ENCODE measurements around the gene GOLGB1.
A peak's percentile ranks its signal among the peaks of the same experiment; 100 is the strongest.
"Not testable (repeated sequence)": the region's sequence is repeated elsewhere in the genome, so short reads cannot be mapped to it uniquely, and the experiment has no call there.

GOLGB1 gene, protein sequence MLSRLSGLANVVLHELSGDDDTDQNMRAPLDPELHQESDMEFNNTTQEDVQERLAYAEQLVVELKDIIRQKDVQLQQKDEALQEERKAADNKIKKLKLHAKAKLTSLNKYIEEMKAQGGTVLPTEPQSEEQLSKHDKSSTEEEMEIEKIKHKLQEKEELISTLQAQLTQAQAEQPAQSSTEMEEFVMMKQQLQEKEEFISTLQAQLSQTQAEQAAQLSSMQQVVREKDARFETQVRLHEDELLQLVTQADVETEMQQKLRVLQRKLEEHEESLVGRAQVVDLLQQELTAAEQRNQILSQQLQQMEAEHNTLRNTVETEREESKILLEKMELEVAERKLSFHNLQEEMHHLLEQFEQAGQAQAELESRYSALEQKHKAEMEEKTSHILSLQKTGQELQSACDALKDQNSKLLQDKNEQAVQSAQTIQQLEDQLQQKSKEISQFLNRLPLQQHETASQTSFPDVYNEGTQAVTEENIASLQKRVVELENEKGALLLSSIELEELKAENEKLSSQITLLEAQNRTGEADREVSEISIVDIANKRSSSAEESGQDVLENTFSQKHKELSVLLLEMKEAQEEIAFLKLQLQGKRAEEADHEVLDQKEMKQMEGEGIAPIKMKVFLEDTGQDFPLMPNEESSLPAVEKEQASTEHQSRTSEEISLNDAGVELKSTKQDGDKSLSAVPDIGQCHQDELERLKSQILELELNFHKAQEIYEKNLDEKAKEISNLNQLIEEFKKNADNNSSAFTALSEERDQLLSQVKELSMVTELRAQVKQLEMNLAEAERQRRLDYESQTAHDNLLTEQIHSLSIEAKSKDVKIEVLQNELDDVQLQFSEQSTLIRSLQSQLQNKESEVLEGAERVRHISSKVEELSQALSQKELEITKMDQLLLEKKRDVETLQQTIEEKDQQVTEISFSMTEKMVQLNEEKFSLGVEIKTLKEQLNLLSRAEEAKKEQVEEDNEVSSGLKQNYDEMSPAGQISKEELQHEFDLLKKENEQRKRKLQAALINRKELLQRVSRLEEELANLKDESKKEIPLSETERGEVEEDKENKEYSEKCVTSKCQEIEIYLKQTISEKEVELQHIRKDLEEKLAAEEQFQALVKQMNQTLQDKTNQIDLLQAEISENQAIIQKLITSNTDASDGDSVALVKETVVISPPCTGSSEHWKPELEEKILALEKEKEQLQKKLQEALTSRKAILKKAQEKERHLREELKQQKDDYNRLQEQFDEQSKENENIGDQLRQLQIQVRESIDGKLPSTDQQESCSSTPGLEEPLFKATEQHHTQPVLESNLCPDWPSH (N-terminal part only)

DNA sequence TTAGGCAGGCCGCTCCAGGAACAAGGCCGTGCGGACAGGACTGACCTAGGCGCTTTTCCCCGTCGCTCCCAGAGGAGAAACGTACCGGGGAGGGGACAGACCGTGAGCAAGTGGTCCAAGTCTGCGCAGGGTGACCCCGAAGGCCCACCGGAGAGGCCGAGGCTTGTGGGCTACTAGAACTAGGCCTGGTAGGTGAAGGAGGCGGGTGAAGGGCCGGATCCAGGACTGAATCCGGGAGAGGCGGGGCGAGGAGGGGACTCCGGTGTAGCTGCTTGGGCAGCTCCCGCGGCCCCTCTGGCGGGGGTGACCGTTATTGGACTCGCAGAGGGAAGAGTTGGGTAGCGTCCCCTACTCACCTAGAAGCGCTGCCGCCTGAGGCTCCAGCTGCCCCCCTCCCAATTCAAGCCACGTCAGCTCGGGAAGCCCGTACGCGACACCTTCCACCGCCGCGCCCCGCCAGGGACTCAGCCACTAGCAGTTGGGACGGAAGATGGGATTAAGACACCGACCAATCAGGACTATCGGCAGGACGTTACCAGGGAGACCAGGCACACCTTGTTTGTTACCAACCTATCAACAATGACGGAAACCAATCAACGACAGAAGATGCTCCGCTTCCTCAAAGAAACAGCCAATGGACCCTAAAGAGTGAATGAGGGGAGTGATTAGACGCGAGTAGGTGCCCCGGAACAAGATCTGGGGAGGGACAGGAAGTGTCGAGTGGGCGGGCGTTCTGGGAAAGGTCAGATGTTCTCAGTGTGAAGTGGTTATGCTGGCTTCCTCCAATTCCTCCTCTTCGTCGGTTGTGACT, at the start of gene GOLGB1:
GOLGB1 (minus strand) TSS at position 466 of the 811 bp plus-strand sequence. CDS start 18,770 bp downstream, outside the sequence.
- DNase-seq = peak; percentile 88

DNA sequence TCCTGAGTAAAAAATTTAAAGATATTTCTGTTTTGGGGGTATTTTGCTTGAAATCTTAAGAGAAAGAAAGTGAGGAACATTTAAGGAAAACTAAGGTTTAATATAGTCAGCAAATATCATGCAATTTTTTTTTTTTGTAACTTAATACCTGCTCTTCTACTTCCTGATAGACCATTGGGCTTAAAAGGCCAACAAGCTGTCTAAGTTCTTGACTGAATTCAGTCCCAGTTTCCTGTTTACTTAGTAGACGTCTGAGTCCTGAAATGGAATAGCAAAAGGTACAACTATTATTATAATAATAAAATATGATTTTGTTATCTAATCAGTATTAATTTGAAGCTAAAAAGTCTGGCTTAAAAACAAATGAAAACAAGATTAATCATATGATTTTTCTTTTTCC, 47.4 kb upstream of the GOLGB1 start:
- DNase-seq = no peak

DNA sequence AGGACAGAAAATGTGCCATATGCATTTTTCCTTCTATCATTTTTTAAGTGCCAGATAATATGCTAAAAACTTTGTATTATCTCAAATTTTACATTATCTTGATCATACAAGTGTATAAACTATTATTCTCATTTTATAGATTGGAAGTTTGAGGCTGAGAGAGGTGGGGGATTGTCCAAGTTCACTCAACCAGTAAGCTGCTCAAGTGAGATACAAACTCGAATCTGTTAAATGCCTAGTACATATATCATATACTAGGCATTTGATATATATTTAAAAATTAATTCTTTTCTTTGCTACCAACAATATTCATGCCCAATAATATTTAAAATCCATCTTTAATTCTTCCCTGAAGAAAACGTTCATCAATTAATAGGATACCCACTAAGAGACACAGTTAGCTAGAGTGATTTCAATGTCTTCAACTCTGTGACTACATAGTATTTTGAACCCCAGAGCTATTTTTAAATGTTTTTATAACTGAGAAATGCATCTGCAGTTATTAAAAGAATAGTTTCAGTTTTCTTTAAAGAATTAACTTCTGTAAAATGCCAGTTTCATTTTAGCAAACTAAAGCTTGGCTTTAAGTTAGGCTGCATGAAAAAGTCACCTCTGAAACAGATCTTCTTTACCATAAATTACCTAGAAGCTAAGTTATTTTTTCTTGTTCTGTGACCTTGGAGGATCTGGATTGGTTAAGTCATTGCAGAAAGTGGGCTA, 44.9 kb upstream of the GOLGB1 start:
- no peak for DNase-seq

DNA sequence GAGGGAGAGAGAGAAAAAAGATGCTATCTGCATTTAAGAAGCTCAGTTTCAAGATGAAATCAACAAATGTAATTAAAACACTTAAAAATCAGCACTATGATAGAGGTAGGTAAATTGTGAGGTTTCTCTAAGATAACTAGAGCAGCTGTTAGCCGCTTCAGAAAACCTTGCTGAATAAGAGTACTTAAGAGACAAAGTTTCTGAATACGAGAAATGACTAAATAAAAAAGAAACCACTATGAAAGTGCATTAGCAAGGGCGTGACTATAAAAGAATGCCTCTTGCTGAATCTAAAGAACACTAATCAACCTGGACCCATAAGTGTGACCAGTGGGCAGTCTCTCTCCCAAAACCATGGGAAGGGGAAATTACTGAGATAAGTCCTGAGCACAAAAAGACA, 43.5 kb upstream of the GOLGB1 start:
- no peak for DNase-seq

DNA sequence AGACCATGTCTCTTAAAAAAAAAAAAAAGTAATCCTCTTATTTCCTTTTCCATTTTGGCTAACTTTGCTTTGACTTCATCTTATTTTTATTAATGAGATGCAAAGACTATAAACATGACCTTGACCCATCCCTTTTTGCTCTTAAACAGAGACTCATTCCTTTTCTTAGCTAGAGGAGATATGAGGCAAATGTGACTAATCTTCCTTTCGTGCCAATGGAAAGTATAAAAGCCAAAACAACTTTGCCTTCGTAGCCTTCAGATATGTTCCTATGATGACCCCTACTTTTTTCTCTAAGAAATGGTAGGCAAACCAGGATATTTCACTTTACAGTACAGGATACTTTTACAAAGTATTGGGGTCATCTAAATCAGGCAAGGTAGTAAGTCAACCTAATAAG, 36.9 kb upstream of the GOLGB1 start:
- DNase-seq = no peak

DNA sequence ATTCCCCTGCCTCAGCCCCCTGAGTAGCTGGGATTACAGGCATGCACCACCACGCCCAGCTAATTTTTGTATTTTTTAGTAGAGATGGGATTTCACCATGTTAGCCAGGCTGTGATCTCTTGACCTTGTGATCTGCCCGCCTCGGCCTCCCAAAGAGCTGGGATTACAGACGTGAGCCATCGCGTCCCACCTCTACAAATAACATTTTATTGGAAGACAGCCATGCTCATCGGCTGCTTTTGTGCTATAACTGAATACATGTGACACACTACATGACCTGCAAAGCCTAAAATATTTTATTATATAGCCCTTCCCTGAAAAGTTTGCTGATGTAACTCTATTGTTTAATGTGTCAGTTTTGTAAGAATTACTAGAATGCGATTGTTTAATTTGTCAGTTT, 33.2 kb upstream of the GOLGB1 start:
- not testable (repeated sequence) for DNase-seq

DNA sequence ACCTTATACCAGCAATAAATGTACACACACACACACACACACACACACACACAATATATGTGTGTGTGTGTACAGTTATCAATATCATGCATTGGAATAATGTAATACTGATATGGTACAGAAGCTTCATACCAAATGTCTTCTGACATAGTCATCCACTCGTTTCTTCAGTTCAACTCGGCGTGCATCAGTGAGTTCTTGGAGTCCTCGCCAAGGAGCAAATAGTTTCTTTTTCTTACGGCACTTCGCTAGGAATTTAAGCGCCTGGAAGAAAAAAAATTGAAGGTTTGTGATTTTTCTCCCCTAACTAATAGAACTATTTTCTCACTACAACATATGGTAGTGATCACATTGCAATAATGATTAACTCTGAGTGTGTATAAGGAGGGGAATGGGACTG, 32.1 kb upstream of the GOLGB1 start:
- DNase-seq = no peak

DNA sequence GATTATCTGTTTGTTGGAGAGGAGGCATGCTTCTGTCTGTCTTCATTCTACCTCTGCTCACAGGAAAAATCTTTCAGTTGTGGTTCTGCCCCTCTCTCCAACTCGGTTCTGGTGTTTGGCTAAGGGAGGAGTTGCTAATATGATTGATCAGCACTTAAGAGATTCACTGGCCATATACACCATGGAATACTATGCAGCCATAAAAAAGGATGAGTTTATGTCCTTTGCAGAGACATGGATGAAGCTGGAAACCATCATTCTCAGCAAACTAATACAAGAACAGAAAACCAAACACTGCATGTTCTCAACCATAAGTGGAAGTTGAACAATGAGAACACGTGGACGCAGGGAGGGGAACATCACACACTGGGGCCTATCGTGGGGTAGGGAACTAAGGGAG, 25.6 kb upstream of the GOLGB1 start:
- DNase-seq = not testable (repeated sequence)

DNA sequence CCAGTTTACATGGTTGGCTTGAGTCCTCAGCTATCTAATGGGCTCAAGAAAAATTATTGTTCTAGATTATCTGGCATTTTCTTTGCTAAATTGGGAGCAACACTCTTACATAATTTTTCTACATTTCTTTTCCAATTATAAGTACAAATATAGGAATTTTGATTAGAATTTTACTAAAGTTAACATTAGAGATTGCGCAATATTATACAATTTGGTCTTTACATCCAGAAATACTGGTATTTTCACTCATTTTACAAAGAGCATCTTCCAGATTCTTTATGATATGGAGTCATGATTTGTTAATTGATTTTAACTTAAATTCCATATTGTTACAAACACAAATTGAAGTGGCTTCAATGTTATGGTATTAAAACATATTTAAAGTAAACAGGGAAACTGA, 19.7 kb upstream of the GOLGB1 start:
- no peak for DNase-seq

DNA sequence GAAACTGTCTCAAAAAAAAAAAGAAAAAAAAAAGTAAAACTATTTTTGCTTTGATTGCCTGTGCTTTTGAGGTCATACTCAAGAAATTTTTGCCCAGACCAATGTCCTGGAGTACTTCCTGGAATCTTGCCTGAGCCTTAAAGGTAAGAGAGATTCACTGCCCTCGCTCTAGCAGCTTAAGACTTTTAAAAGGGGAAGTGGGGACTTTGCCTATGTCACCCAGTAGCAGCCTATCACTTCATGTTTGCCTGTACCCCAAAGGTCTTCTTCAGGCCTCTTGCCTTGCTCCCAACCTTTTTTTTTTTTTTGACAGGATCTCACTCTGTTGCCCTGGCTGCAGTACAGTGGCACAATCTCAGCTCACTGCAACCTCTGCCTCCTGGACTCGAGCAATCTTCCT, 18.9 kb upstream of the GOLGB1 start:
- no peak for DNase-seq

DNA sequence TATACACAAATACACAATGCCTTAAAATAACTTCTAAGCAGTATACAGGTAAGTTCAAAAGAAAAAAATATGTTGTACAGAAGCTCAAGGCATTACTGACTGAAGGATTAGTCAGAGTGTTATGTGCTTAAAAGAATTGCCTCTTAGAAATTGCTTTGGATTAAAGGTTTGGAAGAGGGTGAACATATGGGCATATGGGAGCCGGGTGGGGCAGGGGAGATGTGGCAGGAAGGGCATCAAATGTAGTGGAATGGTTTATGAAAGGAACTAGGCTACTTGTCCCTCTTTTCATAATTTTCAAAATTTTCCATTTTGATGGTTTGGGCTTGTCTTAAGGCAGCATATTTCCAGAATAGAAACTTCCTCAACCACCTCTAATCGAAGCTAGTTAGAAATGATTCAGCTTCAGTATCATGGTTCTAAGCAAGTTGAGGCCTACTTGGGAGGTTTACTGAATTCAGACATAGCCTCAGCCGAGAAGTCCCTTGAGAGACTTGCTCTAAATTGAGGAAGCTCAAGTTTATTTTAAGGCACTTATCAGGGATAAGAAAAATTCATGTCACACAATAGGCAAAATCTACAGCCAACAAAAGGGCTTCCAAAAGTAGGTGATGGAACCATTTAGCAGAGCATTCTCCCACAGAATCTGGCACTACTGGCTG, 10.1 kb upstream of the GOLGB1 start:
- no peak for DNase-seq

DNA sequence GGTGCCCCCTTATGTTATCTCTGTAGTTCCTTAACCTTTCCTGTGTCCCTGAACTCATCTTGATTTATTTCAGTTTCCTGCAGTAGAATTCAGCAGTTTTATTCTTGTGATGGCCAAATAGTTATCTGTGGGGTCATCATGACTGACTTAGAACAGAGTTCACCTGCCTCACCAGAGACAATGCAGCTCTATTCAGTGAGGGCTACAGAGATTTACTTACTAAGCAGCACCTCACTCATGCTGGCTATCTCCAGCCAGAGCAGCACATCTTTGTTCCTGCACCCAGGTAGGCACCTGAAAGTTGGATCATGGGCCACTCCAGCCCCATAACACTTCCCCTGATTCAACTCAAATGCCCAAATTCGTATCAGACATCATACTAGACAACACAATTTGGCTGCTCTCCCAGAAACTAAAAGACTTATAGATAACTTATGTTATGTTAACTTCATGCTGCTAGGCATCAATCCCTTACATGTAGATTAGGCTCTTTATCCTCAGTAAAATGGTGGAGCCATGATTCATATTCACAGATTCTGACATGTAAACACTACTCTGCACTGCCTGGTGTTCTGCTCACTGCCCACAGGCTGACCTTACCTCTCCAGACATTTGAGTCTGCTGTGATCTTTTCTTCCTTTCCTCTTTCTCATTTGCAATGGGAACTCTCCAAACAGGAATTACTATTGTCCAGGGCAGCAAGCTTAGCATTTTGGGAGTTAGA, 9.3 kb upstream of the GOLGB1 start:
- no peak for DNase-seq

DNA sequence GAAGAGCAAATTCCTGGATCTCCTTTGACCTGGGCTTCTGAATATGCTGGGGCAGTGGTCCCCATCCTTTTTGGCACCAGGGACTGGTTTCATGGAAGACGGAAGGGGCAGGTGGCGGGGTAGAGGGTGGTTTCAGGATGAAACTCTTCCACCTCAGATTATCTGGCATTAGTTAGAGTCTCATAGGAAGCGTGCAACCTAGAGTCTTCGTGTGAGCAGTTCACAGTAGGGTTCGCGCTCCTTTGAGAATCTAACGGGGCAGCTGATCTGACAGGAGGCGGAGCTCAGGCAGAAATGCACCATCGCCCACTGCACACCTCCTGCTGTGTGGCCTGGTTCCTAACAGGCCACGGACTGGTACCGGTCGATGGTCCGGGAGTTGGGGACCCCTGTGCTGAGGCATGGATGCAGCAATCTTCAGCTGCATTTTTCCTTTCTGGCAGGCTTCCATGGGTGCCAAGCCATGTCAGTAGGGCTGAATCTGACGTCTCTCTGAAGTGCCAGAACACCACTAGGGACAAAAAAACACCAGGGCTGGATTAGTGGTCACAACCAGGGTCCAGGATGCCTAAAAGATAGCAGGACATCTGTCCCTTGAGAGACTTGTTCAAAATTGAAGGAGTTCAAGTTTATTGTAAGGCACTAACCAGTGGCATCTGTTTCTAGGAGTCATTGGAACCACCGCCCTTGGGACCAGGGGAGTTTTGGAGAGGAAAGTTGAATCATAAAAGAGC, 8.4 kb upstream of the GOLGB1 start:
- DNase-seq = no peak

DNA sequence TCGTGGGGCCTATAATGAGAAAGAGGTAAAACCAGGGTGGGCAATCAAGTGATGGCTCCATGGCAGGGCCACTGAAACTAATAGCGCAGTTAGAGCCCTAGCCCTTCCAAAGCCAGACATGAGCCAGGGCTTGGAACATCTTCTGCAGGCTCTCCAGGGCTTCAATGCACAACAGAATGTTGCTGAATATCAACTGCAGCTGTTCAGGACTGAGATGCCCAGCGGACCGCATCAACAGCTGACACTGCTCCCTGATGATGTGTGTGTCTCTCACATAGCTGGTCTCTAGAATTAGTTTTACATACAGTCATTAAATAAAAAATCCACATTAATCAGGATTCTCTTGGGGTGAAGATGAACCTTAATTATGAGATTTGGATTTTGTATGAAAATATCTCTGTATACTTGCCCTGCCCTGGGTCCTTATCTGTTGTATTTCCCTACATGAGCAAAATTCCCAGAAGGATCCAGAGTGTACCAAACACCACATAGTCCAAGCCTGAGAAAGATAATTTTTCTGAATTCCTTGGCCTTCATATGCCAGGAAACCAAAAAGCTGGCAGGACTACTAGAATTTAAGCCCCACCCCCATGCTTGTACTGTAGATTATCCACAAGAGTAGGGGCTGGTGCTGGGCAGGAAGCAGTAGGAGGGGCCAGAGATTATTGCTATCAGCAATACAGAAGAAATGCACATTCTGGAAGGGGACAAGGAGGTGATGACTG, 7.7 kb upstream of the GOLGB1 start:
- DNase-seq = no peak

DNA sequence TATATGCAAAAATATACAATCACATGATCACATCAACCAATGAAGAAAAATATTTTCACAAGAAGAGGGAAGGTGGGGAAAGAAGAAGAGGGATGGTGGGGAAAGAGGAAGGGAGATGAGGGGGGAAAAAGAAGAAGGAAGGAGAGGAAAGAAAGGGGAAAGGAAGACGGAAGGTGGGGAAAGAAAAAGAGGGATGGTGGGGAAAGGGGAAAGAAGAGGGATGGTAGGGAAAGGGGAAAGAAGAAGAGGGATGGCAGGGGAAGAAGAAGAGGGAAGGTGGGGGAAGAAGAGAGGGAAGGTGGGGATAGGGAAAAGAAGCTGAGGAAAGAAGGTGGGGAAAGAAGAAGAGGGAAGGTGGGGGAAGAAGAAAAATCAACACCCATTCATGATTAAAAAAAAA, 3.2 kb upstream of the GOLGB1 start:
- DNase-seq = no peak

DNA sequence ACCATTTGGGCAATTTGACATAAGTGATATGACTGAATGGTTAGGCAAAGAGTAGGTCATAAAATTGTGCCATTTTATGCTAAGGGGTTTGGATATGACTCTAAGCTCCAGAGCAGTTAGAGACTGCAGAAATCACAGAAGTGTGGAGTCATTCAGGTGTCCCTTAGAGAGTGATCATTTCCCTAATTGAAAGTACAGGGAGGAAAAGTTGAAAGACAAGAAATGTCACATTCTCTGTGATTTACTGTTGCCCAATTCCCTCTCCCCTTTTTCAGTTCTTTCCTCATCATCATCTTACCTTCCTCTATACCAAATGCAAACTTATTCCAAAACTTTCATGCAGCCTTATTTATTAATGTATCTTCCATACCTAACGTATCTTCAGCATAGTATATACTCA, 2.7 kb upstream of the GOLGB1 start:
- no peak for DNase-seq

DNA sequence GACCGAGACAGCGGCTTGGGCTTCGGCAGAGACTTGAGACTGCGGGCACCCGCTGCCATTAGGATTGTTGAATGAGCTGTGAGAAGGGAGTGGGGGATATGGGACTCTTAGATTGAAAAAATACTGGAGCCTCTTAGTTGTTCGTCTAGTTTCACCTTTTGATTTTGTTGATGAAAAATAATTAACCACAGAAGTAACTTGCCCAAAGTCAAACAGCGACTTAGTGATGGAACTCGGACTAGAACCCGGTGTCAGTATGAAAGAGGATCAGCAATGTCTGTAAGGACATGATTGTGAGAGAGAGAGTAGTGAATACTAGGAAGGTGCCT, 510 bp upstream of the GOLGB1 start:
- DNase-seq = no peak

DNA sequence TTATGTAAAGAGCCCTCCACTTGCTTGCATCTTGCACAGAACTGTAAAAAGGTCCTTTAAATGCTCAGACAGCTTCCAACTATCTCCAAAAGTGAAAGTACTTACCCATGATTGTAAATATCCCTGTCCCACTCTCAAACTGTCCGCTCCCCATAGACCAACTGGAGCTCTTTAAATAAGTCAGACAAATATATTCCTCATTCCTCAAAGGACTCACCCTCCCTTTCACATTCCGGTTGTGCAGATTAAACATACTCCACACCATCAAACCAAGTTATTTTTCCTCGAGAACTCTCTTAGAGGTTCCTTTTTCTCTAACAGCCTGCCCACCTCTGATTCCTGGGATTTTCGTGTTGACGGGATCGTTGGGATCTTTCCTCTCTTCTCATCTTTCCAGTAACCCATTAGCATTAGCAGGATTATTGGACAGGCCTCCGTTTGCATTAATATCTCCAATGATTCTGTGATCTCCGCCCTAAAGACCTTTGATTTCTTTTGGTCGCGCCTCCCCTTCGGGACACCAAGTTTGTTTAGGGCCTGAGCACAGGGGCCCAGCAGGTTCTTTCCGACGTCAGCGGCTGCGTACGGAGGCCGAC, 763 bp downstream of the GOLGB1 start:
- DNase-seq = no peak

DNA sequence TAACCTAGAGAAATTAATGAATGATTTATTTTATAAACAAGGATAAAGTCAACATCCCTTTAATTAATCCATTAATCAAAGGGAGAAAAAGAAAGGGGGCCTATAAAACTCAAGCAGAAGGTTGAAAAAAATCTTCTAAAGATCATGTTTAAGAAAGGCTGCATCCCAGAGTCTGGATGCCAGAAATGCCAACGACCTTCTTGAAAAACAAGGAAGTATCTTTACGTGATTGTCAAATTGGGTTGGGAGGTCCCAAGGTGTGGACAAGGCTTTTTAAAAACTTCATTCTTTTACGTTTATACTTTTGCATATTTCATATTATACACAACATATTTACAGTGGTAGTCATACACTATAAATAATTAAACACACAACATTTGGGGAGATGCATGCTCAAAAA, 1.6 kb downstream of the GOLGB1 start:
- DNase-seq = no peak
